ENCODE data around the gene SLC8A2.
A peak's percentile ranks its signal among the peaks of the same experiment; 100 is the strongest.

Gene SLC8A2

GRCh38 chr19:47456721-47457474 is 14.8 kb downstream of the SLC8A2 start:
- DNase-seq: no peak

GRCh38 chr19:47450478-47450877 is 21.2 kb downstream of the SLC8A2 start:
- DNase-seq: no peak

- DNase-seq: no peak
Measured at GRCh38 chr19:47448360-47448727, 23.3 kb downstream of the SLC8A2 start.

- DNase-seq: no peak
Measured at GRCh38 chr19:47447470-47448359, 24.0 kb downstream of the SLC8A2 start.

- DNase-seq: no peak
Measured at GRCh38 chr19:47446534-47447469, 24.9 kb downstream of the SLC8A2 start.

- peak; percentile 44 for DNase-seq
Measured at GRCh38 chr19:47445937-47446402, 25.7 kb downstream of the SLC8A2 start.

- DNase-seq: peak; percentile 62
Measured at GRCh38 chr19:47445527-47445926, 26.2 kb downstream of the SLC8A2 start.

GRCh38 chr19:47444388-47444821 is 27.3 kb downstream of the SLC8A2 start:
- no peak for DNase-seq

GRCh38 chr19:47443331-47443730 is 28.4 kb downstream of the SLC8A2 start:
- no peak for DNase-seq

GRCh38 chr19:47438793-47439220 is 32.9 kb downstream of the SLC8A2 start:
- DNase-seq: no peak

- DNase-seq: no peak
Measured at GRCh38 chr19:47437500-47437899, 34.2 kb downstream of the SLC8A2 start.

GRCh38 chr19:47436712-47437401 is 34.8 kb downstream of the SLC8A2 start:
- DNase-seq: peak; percentile 22

GRCh38 chr19:47435883-47436417 is 35.7 kb downstream of the SLC8A2 start:
- DNase-seq: no peak

- DNase-seq: no peak
Measured at GRCh38 chr19:47435196-47435595, 36.5 kb downstream of the SLC8A2 start.

- no peak for DNase-seq
Measured at GRCh38 chr19:47434088-47434487, 37.6 kb downstream of the SLC8A2 start.

- no peak for DNase-seq
Measured at GRCh38 chr19:47433121-47433520, 38.6 kb downstream of the SLC8A2 start.

- no peak for DNase-seq
Measured at GRCh38 chr19:47432499-47432898, 39.2 kb downstream of the SLC8A2 start.

- DNase-seq: no peak
Measured at GRCh38 chr19:47432091-47432490, 39.6 kb downstream of the SLC8A2 start.

GRCh38 chr19:47430041-47430802 is 41.5 kb downstream of the SLC8A2 start:
- DNase-seq: no peak

- no peak for DNase-seq
Measured at GRCh38 chr19:47429140-47429793, 42.4 kb downstream of the SLC8A2 start.

Measured in DMS 273 treated with DMSO at 0.1 percent for 48 hours (cell line).